ENCODE results near the gene BSCL2. TPM values are rescaled to one million over a fixed set of nuclear protein-coding genes. Genes with fewer than 3 reads are reported as not detected.

Gene BSCL2
- total RNA-seq = 15.4 and 27.1 TPM in 2 replicates

GRCh38 chr11:62707277-62707861 lies at the start of gene BSCL2, which contains the start of gene GNG3:
BSCL2 (minus strand) TSS chr11:62707424; CDS start chr11:62707195, 229 bp downstream.
GNG3 (plus strand) TSS chr11:62707676; CDS start chr11:62708296, 620 bp downstream.

GRCh38 chr11:62753736-62754603 lies 46.7 kb upstream of the BSCL2 start, which contains the start of gene ZBTB3:
ZBTB3 (minus strand) TSS chr11:62754160; CDS start chr11:62753664, 496 bp downstream.

GRCh38 chr11:62728171-62728988 lies 21.2 kb upstream of the BSCL2 start, which contains the start of gene TTC9C:
TTC9C (plus strand) TSS chr11:62728486; CDS start chr11:62728849, 363 bp downstream.

GRCh38 chr11:62727165-62727871 lies 20.1 kb upstream of the BSCL2 start, which contains the start of gene HNRNPUL2:
HNRNPUL2 (minus strand) TSS chr11:62727457; CDS start chr11:62727156, 301 bp downstream.

GRCh38 chr11:62689421-62690183 lies 17.6 kb downstream of the BSCL2 start, which contains the start of gene LRRN4CL:
LRRN4CL (minus strand) TSS chr11:62689530; CDS start chr11:62688508, 1,022 bp downstream.

GRCh38 chr11:62678770-62679696 lies 28.2 kb downstream of the BSCL2 start, which contains the start of gene UBXN1:
UBXN1 (minus strand) TSS chr11:62679073; CDS start chr11:62678923, 150 bp downstream.

GRCh38 chr11:62671608-62672389 lies 35.4 kb downstream of the BSCL2 start, which contains the start of the genes LBHD1 and UQCC3:
LBHD1 (minus strand) TSS chr11:62672267; CDS start chr11:62670031, 2,236 bp downstream.
UQCC3 (plus strand) TSS chr11:62671673; CDS start chr11:62671746, 73 bp downstream.

GRCh38 chr11:62665075-62665598 lies 42.1 kb downstream of the BSCL2 start, which contains the start of the genes C11orf98 and CSKMT:
C11orf98 (minus strand) TSS chr11:62665210; CDS start chr11:62665169, 41 bp downstream.
CSKMT (plus strand) TSS chr11:62665312; CDS start chr11:62665880, 568 bp downstream.

GRCh38 chr11:62645946-62646824 lies 61.0 kb downstream of the BSCL2 start, which contains the start of gene GANAB:
GANAB (minus strand) TSS chr11:62646613; CDS start chr11:62646599, 14 bp downstream.

Other genes with a start within 250 kb of the BSCL2 start
- gene AHNAK, start 160.6 kb downstream of the BSCL2 start, total RNA-seq = 438 and 502 TPM in 2 replicates
- 1,923 and 1,968 TPM in 2 replicates for gene EEF1G, start 133.5 kb downstream of the BSCL2 start, total RNA-seq
- 10.5 and 11.9 TPM in 2 replicates for gene TUT1, start 115.9 kb downstream of the BSCL2 start, total RNA-seq
- 45.8 and 56.8 TPM in 2 replicates for gene MTA2, start 105.6 kb downstream of the BSCL2 start, total RNA-seq
- gene EML3, start 94.6 kb downstream of the BSCL2 start, total RNA-seq = 50.7 and 57.5 TPM in 2 replicates
- 24.8 and 25.3 TPM in 2 replicates for gene ROM1, start 94.2 kb downstream of the BSCL2 start, total RNA-seq
- 30.9 and 37.1 TPM in 2 replicates for gene B3GAT3, start 85.4 kb downstream of the BSCL2 start, total RNA-seq
- 322 and 338 TPM in 2 replicates for gene GANAB, start 60.8 kb downstream of the BSCL2 start, total RNA-seq
- gene INTS5, start 54.1 kb downstream of the BSCL2 start, total RNA-seq = 24.1 and 26.5 TPM in 2 replicates
- 24.8 and 38.0 TPM in 2 replicates for gene C11orf98, start 42.2 kb downstream of the BSCL2 start, total RNA-seq
- gene CSKMT, start 42.1 kb downstream of the BSCL2 start, total RNA-seq = 2.4 and 3.7 TPM in 2 replicates
- gene UQCC3, start 35.8 kb downstream of the BSCL2 start, total RNA-seq = 7.5 and 8.7 TPM in 2 replicates
- gene LBHD1, start 35.2 kb downstream of the BSCL2 start, total RNA-seq = 4.2 and 7.4 TPM in 2 replicates
- 115 and 150 TPM in 2 replicates for gene UBXN1, start 28.4 kb downstream of the BSCL2 start, total RNA-seq
- gene LRRN4CL, start 17.9 kb downstream of the BSCL2 start, total RNA-seq = 8.5 and 15.5 TPM in 2 replicates
- not detected in 2 replicates for gene GNG3, start 252 bp upstream of the BSCL2 start, total RNA-seq
- 18.1 and 23.8 TPM in 2 replicates for gene HNRNPUL2, start 20.0 kb upstream of the BSCL2 start, total RNA-seq
- 22.8 and 36.6 TPM in 2 replicates for gene TTC9C, start 21.1 kb upstream of the BSCL2 start, total RNA-seq
- gene ZBTB3, start 46.7 kb upstream of the BSCL2 start, total RNA-seq = 9.4 and 10.8 TPM in 2 replicates
- gene POLR2G, start 54.2 kb upstream of the BSCL2 start, total RNA-seq = 66.3 and 67.2 TPM in 2 replicates
- gene TAF6L, start 64.0 kb upstream of the BSCL2 start, total RNA-seq = 11.8 and 13.9 TPM in 2 replicates
- gene TMEM179B, start 80.0 kb upstream of the BSCL2 start, total RNA-seq = 60.1 and 80.1 TPM in 2 replicates
- gene TMEM223, start 84.6 kb upstream of the BSCL2 start, total RNA-seq = 25.8 and 27.7 TPM in 2 replicates
- gene NXF1, start 98.0 kb upstream of the BSCL2 start, total RNA-seq = 33.1 and 35.5 TPM in 2 replicates
- gene STX5, start 124.6 kb upstream of the BSCL2 start, total RNA-seq = 31.7 and 41.2 TPM in 2 replicates
- not detected in 2 replicates for gene TEX54, start 125.4 kb upstream of the BSCL2 start, total RNA-seq
- gene WDR74, start 132.2 kb upstream of the BSCL2 start, total RNA-seq = 24.5 and 29.2 TPM in 2 replicates
- gene SLC3A2, start 173.5 kb upstream of the BSCL2 start, total RNA-seq = 96.0 and 99.3 TPM in 2 replicates
- gene CHRM1, start 213.9 kb upstream of the BSCL2 start, total RNA-seq = not detected in 2 replicates

All from cardiac ventricle fibroblast (primary cell).